SK-N-SH (cell line): ENCODE measurements around the gene UBC. TPM values are rescaled to one million over a fixed set of nuclear protein-coding genes. Genes with fewer than 3 reads are reported as not detected.

Experiments used
- CTCF ChIA-PET: fragments of 300-600, 350-600 bp; formaldehyde crosslinking; extraction: SDS; loops from one replicate; lab custom pipeline; 2021; lab: Yijun Ruan, JAX
- POLR2A ChIA-PET: fragments of 350-600 bp; sonication (Branson Sonifier 250); formaldehyde crosslinking; extraction: SDS; loops from one replicate; lab custom pipeline; 2020; ENCODE audit warnings: antibody characterized with exemption, inconsistent platforms; lab: Yijun Ruan, JAX
- DNase-seq: peaks from one replicate; pipeline ENCODE4 v3.0.0; 2012
- H2AFZ ChIP-seq: fragments of 200-600 bp; sonication (generic); 2 replicates; pipeline ENCODE4 v1.8.1; 2016; ENCODE audit warnings: antibody characterized with exemption, mild to moderate bottlenecking, low read depth
- H3F3A ChIP-seq: fragments of 200-600 bp; sonication (generic); replicated peaks from 2 replicates; pipeline ENCODE3; 2016; ENCODE audit warnings: antibody characterized with exemption, mild to moderate bottlenecking; ENCODE audit not compliant: insufficient read depth
- H3K27ac ChIP-seq, 2 experiments: fragments of 200-500 bp in 1 of 2; fragments of 200-600 bp in 1 of 2; sonication (Bioruptor generic) in 1 of 2; sonication (generic), shearing (Covaris generic) in 1 of 2; 2 replicates each; pipeline versions ENCODE4 v1.5.1 to v1.6.1; 2014 to 2016; ENCODE audit warnings: low read depth in 2 of 2, inconsistent platforms in 1 of 2, low read length in 1 of 2, mild to moderate bottlenecking in 1 of 2, mixed read lengths in 1 of 2
- H3K27me3 ChIP-seq: fragments of 200-600 bp; sonication (generic), shearing (Covaris generic); 2 replicates; pipeline ENCODE4 v1.6.1; 2016; ENCODE audit warnings: mixed run types; ENCODE audit not compliant: insufficient read depth
- H3K36me3 ChIP-seq, 2 experiments: fragments of 200-500 bp in 1 of 2; fragments of 200-600 bp in 1 of 2; sonication (Bioruptor generic) in 1 of 2; sonication (generic) in 1 of 2; replicated peaks in 1 of 2; 2 replicates each; pipeline versions ENCODE3 to v1.5.1; 2014 to 2016; ENCODE audit warnings: low read length in 1 of 2, mild to moderate bottlenecking in 1 of 2; ENCODE audit not compliant: insufficient read depth in 2 of 2, control insufficient read depth in 1 of 2
- H3K4me1 ChIP-seq, 2 experiments: fragments of 200-500 bp in 1 of 2; fragments of 200-600 bp in 1 of 2; sonication (Bioruptor generic) in 1 of 2; sonication (generic), shearing (Covaris generic) in 1 of 2; 2 replicates each; pipeline versions ENCODE4 v1.5.1 to v1.6.1; 2014 to 2016; ENCODE audit warnings: low read depth in 1 of 2, low read length in 1 of 2, mixed run types in 1 of 2; ENCODE audit not compliant: insufficient read depth in 2 of 2, control insufficient read depth in 1 of 2
- H3K4me2 ChIP-seq: fragments of 200-600 bp; sonication (generic), shearing (Covaris generic); 2 replicates; pipeline ENCODE4 v1.6.1; 2017; ENCODE audit warnings: mixed run types
- H3K4me3 ChIP-seq, 2 experiments: fragments of 200-500 bp in 1 of 2; fragments of 200-600 bp in 1 of 2; sonication (Bioruptor generic) in 1 of 2; sonication (generic), shearing (Covaris generic) in 1 of 2; 2 replicates each; pipeline versions ENCODE4 v1.5.1 to v1.8.1; 2014 to 2016; ENCODE audit warnings: low read depth in 2 of 2, inconsistent platforms in 1 of 2, low read length in 1 of 2, mild to moderate bottlenecking in 1 of 2, mixed read lengths in 1 of 2, moderate library complexity in 1 of 2
- H3K79me2 ChIP-seq: fragments of 200-600 bp; sonication (generic); 2 replicates; pipeline ENCODE4 v1.8.1; 2017; ENCODE audit warnings: mild to moderate bottlenecking; ENCODE audit not compliant: insufficient read depth
- H3K9ac ChIP-seq: fragments of 200-600 bp; sonication (generic); 2 replicates; pipeline ENCODE4 v1.6.1; 2017; ENCODE audit warnings: mixed run types
- H3K9me2 ChIP-seq: fragments of 200-600 bp; sonication (generic); 2 replicates; pipeline ENCODE4 v1.6.1; 2017; ENCODE audit warnings: mixed run types
- H3K9me3 ChIP-seq: fragments of 200-600 bp; sonication (generic); 2 replicates; pipeline ENCODE4 v1.6.1; 2017; ENCODE audit warnings: mixed run types, mild to moderate bottlenecking, moderate library complexity
- H4K20me1 ChIP-seq: fragments of 200-600 bp; sonication (generic); 2 replicates; pipeline ENCODE4 v1.6.1; 2017; ENCODE audit warnings: mild to moderate bottlenecking, mixed run types; ENCODE audit not compliant: insufficient read depth
- ELF1 ChIP-seq: IDR thresholded peaks from 2 replicates; pipeline ENCODE4 v1.4.0; 2012
- EP300 ChIP-seq, 2 experiments: IDR thresholded peaks; 2 replicates each; pipeline versions ENCODE4 v1.4.0 to v1.6.1; 2012; ENCODE audit warnings: borderline replicate concordance in 1 of 2, low read depth in 1 of 2, low read length in 1 of 2
- EZH2phosphoT487 ChIP-seq: fragments of 200-600 bp; sonication (generic); IDR thresholded peaks from 2 replicates; pipeline ENCODE4 v1.6.1; 2017; ENCODE audit warnings: low read depth, mixed run types, mild to moderate bottlenecking, antibody characterized with exemption, moderate library complexity, borderline replicate concordance
- FOSL2 ChIP-seq: IDR thresholded peaks from 2 replicates; pipeline ENCODE4 v1.4.0; 2012; ENCODE audit warnings: low read depth, mild to moderate bottlenecking, moderate library complexity, borderline replicate concordance
- GABPA ChIP-seq: IDR thresholded peaks from 2 replicates; pipeline ENCODE4 v1.4.0; 2012; ENCODE audit warnings: low read depth, mild to moderate bottlenecking
- MEF2A ChIP-seq: IDR thresholded peaks from 2 replicates; pipeline ENCODE4 v1.4.0; 2012; ENCODE audit warnings: low read depth, borderline replicate concordance
- POLR2AphosphoS5 ChIP-seq: IDR thresholded peaks from 2 replicates; pipeline ENCODE4 v1.6.1; 2012; ENCODE audit warnings: low read depth, low read length
- RCOR1 ChIP-seq: fragments of 150-350 bp; IDR thresholded peaks from 2 replicates; pipeline ENCODE4 v1.6.1; 2017; ENCODE audit warnings: antibody characterized with exemption, low read length
- SIN3A ChIP-seq: IDR thresholded peaks from 2 replicates; pipeline ENCODE4 v1.6.1; 2012; ENCODE audit warnings: low read depth, mild to moderate bottlenecking, low read length, moderate library complexity, borderline replicate concordance
- SMC3 ChIP-seq: IDR thresholded peaks from 2 replicates; pipeline ENCODE4 v1.6.1; 2012; ENCODE audit warnings: low read depth, low read length, improper control_type of control experiment
- TAF1 ChIP-seq: IDR thresholded peaks from 2 replicates; pipeline ENCODE4 v1.6.1; 2012; ENCODE audit warnings: low read depth, mild to moderate bottlenecking, low read length, moderate library complexity, borderline replicate concordance
- TEAD4 ChIP-seq: IDR thresholded peaks from 2 replicates; pipeline ENCODE4 v1.4.0; 2012; ENCODE audit warnings: mild to moderate bottlenecking, borderline replicate concordance; ENCODE audit not compliant: insufficient read depth
- WGBS: methylation state at CpG from one replicate; pipeline ENCODE4 v1.1.6; 2017; ENCODE audit warnings: low lambda C conversion rate; 5-methylcytosine and 5-hydroxymethylcytosine counted together
- polyA plus RNA-seq, 3 experiments: library from polyadenylated mRNA; depleted of rRNA; stranded (reverse); fragments of >200 nt; gene quantifications; 2 replicates each; pipeline ENCODE4 v1.2.3, GENCODE V29; 2012
- TF ChIP-seq, protein P1 (sequence below): IDR thresholded peaks from 2 replicates; pipeline ENCODE4 v1.6.1; 2012; ENCODE audit warnings: mild to moderate bottlenecking, low read depth, low read length, moderate library complexity

Gene UBC
- polyA plus RNA-seq, 1 of the 3 experiments (the other 2 are of a cell fraction): 1,327 TPM

DNA sequence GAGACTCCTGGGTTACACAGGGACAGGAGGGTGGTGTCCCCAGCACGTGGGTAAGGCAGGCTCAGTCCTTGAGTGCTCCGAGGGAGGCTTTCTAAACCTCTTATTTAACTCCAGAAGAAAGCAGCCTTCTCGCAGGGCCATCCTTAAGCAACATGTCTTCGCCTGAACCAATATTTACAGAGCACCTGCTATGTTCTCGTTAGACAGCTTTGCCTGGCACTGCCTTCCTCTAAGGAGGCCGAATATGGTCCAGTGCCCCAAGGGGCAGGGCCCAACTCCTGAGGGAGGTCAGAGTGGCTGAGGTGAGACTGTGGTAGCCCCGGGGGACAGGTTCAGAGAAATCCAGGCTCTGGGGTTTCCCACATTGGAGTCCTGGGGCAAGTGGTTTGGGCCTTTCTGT is 48.7 kb downstream of the UBC start:
- peaks cover 0 to 21% of the 10 kb centered on the region in 2 experiments; a peak in 1 of 4 replicates for H3K4me1 ChIP-seq
- no peaks in the 10 kb centered on the region for H3K79me2 ChIP-seq
- no peak for TF ChIP-seq MEF2A
- no peak for TF ChIP-seq EP300 (IDR thresholded peaks at IDR 0.05; ENCODE audit: borderline replicate concordance in 1 of 2, low read depth in 1 of 2, low read length in 1 of 2)
- no peak for TF ChIP-seq POLR2AphosphoS5
- H3K36me3 ChIP-seq: no peaks in the 10 kb centered on the region
- POLR2A ChIA-PET: no interaction called here
- H3K9me2 ChIP-seq: no peaks in the 10 kb centered on the region
- no peaks in the 10 kb centered on the region for H3F3A ChIP-seq
- H4K20me1 ChIP-seq: no peaks in the 10 kb centered on the region
- DNase-seq: no peak
- H3K4me2 ChIP-seq: no peak overlapping the region
- no peak overlapping the region for H3K27ac ChIP-seq
- CTCF ChIA-PET: interaction anchor here (1.6 to 1.7 kb wide), 2 partner anchors 94 to 99 kb away, joined by 3 to 5 read pairs; no protein-coding TSS in a partner anchor
- H3K9me3 ChIP-seq: no peaks in the 10 kb centered on the region
- WGBS: 78% methylated on average over 5 of the region's 7 CpGs
- H3K4me3 ChIP-seq: no peak overlapping the region
- no peak overlapping the region for H3K9ac ChIP-seq
- no peak overlapping the region for H2AFZ ChIP-seq
- H3K27me3 ChIP-seq: no peaks in the 10 kb centered on the region

DNA sequence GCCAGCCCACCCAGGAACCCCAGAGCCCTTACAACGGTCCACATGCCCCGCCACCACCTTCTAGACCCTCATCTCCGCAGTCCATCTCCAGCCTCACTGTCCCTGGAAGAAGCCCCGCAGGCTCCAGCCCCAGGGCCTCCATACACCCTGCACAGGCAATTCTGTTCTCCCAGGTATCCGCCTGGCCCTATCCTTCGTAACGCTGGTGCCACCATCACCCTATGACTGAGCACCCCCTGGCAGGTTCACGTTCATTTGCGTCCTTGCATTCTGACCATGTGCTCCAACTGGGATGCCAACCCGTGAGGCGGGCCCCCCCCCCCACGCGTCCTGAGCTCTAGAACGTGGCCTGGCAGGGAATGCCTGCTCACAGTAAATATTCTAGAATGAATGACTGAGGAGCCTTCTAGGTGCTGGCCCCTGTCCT is 50.1 kb downstream of the UBC start:
- Histone ChIP-seq H3K9ac (no peak overlapping the region), H4K20me1 (no peaks in the 10 kb centered on the region), H2AFZ (peak overlapping the region; percentile 96), H3K27ac (peak overlapping the region in 1 of 2 experiments; percentile 44; a peak in 1 of 4 replicates), H3K4me1 (peaks cover 0 to 25% of the 10 kb centered on the region in 2 experiments; a peak in 1 of 4 replicates), H3K79me2 (no peaks in the 10 kb centered on the region), H3K9me2 (no peaks in the 10 kb centered on the region), H3K9me3 (no peaks in the 10 kb centered on the region), H3K27me3 (no peaks in the 10 kb centered on the region), H3K4me3 (peak overlapping the region in 1 of 2 experiments; percentile 22; a peak in 2 of 4 replicates), H3F3A (no peaks in the 10 kb centered on the region), H3K36me3 (no peaks in the 10 kb centered on the region), H3K4me2 (peak overlapping the region; percentile 99)
- CTCF ChIA-PET: interaction anchor here (1.6 kb wide), 1 partner anchor 42 kb away, joined by 8 read pairs; no protein-coding TSS in a partner anchor
- POLR2A ChIA-PET: interaction anchor here (1.4 kb wide), 1 partner anchor 26 kb away, joined by 3 read pairs; no protein-coding TSS in a partner anchor
- DNase-seq: no peak
- TF ChIP-seq TAF1: no peak
- no peak for TF ChIP-seq SMC3
- no peak for TF ChIP-seq GABPA
- no peak for TF ChIP-seq ELF1
- TF ChIP-seq SIN3A: no peak
- TF ChIP-seq EZH2phosphoT487: no peak
- TF ChIP-seq TEAD4: no peak
- TF ChIP-seq, protein P1, sequence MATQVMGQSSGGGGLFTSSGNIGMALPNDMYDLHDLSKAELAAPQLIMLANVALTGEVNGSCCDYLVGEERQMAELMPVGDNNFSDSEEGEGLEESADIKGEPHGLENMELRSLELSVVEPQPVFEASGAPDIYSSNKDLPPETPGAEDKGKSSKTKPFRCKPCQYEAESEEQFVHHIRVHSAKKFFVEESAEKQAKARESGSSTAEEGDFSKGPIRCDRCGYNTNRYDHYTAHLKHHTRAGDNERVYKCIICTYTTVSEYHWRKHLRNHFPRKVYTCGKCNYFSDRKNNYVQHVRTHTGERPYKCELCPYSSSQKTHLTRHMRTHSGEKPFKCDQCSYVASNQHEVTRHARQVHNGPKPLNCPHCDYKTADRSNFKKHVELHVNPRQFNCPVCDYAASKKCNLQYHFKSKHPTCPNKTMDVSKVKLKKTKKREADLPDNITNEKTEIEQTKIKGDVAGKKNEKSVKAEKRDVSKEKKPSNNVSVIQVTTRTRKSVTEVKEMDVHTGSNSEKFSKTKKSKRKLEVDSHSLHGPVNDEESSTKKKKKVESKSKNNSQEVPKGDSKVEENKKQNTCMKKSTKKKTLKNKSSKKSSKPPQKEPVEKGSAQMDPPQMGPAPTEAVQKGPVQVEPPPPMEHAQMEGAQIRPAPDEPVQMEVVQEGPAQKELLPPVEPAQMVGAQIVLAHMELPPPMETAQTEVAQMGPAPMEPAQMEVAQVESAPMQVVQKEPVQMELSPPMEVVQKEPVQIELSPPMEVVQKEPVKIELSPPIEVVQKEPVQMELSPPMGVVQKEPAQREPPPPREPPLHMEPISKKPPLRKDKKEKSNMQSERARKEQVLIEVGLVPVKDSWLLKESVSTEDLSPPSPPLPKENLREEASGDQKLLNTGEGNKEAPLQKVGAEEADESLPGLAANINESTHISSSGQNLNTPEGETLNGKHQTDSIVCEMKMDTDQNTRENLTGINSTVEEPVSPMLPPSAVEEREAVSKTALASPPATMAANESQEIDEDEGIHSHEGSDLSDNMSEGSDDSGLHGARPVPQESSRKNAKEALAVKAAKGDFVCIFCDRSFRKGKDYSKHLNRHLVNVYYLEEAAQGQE: no peak
- no peak for TF ChIP-seq EP300 (IDR thresholded peaks at IDR 0.05; ENCODE audit: borderline replicate concordance in 1 of 2, low read depth in 1 of 2, low read length in 1 of 2)
- no peak for TF ChIP-seq FOSL2
- TF ChIP-seq POLR2AphosphoS5: no peak
- TF ChIP-seq RCOR1: no peak
- 92% methylated on average over 14 of the region's 14 CpGs for WGBS
